Upper lobe of left lung (tissue), 4 donors: Measurements from ENCODE around the gene ZNF853.

ENCODE experiments used
- POLR2A ChIP-seq, 4 donors: fragments of 450-650 bp; IDR thresholded peaks; one replicate each; pipeline ENCODE4 v1.5.1; 2016 to 2017; ENCODE audit warnings: antibody characterized with exemption in 4 of 4, mild to moderate bottlenecking in 2 of 4
- TF ChIP-seq, protein P1 (sequence below), 6 experiments: fragments of 450-650 bp in 4 of 6; fragments of 200-600 bp in 2 of 6; sonication (generic) in 2 of 6; IDR thresholded peaks; one replicate each; pipeline ENCODE4 v1.5.1; 2016 to 2019; ENCODE audit warnings: antibody characterized with exemption in 6 of 6

DNA sequence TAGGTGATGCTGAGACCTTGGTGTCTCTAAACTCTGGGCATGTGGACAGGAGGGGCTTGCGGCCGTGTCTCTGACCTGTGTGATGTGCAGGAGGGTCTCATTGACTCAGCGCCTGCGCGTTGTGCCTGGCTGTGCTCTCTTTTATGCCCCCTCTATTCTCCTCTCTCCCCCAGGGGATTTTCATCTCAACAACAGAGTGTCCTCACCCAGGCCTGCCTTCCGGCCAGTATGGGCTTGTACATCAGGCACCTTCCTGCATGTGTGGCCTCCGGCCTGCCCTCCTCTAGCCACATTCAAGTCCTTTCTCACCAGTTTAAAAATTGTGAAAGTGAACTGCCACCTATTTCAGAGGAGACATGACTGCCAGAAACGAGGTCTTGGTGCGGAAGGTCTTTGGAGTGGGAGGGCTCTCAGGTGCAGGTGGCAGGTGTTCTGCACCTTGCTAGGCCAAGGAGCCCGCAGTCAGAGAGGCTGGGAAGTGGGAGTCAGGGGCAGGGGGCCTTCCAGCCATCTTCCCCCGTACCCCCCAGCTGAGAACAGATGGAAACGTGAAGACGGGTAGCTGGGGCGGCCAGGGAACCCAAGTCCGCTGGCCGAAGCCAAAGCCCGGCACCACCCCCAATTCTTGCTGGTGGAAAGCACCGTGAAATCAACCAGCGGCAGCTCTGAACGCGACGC lies 26.1 kb upstream of the ZNF853 start:
- TF ChIP-seq POLR2A (IDR thresholded peaks at IDR 0.05), result no peak
- TF ChIP-seq, protein P1, sequence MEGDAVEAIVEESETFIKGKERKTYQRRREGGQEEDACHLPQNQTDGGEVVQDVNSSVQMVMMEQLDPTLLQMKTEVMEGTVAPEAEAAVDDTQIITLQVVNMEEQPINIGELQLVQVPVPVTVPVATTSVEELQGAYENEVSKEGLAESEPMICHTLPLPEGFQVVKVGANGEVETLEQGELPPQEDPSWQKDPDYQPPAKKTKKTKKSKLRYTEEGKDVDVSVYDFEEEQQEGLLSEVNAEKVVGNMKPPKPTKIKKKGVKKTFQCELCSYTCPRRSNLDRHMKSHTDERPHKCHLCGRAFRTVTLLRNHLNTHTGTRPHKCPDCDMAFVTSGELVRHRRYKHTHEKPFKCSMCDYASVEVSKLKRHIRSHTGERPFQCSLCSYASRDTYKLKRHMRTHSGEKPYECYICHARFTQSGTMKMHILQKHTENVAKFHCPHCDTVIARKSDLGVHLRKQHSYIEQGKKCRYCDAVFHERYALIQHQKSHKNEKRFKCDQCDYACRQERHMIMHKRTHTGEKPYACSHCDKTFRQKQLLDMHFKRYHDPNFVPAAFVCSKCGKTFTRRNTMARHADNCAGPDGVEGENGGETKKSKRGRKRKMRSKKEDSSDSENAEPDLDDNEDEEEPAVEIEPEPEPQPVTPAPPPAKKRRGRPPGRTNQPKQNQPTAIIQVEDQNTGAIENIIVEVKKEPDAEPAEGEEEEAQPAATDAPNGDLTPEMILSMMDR (IDR thresholded peaks at IDR 0.05), result no peak
